Stimulated activated CD8-positive, alpha-beta memory T cell treated with anti-CD3 and anti-CD28 coated beads, Interleukin-4, amount 100 ng/mL, for 1 hour (primary cell): ENCODE data around the gene SLPI.

Source experiments
- DNase-seq, 2 donors: peaks; one replicate each; pipeline ENCODE4 v3.0.0-alpha.2; 2020; ENCODE audit warnings: low read depth in 2 of 2, low spot score in 1 of 2

Gene SLPI

GRCh38 chr20:45275338-45275737 lies 21.0 kb upstream of the SLPI start:
- no peak for DNase-seq

- DNase-seq, result no peak
These were observed 15.4 kb upstream of the SLPI start for GRCh38 chr20:45269754-45270270.

- no peak for DNase-seq
These were observed 14.7 kb upstream of the SLPI start for GRCh38 chr20:45269056-45269455.

- DNase-seq, result no peak
These were observed 14.2 kb upstream of the SLPI start for GRCh38 chr20:45268531-45268930.

- no peak for DNase-seq
These were observed 12.6 kb upstream of the SLPI start for GRCh38 chr20:45266977-45267376.

GRCh38 chr20:45263556-45264266 lies 9.3 kb upstream of the SLPI start:
- DNase-seq, result no peak

- DNase-seq, result no peak
These were observed 4.3 kb upstream of the SLPI start for GRCh38 chr20:45258664-45259063.

- DNase-seq, result no peak
These were observed 3.9 kb upstream of the SLPI start for GRCh38 chr20:45258259-45258658.

GRCh38 chr20:45257711-45258110 lies 3.3 kb upstream of the SLPI start:
- no peak for DNase-seq

- DNase-seq, result no peak
These were observed 2.8 kb upstream of the SLPI start for GRCh38 chr20:45257161-45257560.

GRCh38 chr20:45253261-45253660 lies 1.1 kb downstream of the SLPI start:
- no peak for DNase-seq

GRCh38 chr20:45251884-45252560 lies 2.3 kb downstream of the SLPI start:
- no peak for DNase-seq

- DNase-seq, result no peak
These were observed 5.8 kb downstream of the SLPI start for GRCh38 chr20:45248609-45249008.

- no peak for DNase-seq
These were observed 6.5 kb downstream of the SLPI start for GRCh38 chr20:45247865-45248264.

- DNase-seq, result no peak
These were observed 8.3 kb downstream of the SLPI start for GRCh38 chr20:45246109-45246508.

GRCh38 chr20:45238139-45238538 lies 16.2 kb downstream of the SLPI start:
- no peak for DNase-seq

GRCh38 chr20:45235995-45236394 lies 18.4 kb downstream of the SLPI start:
- no peak for DNase-seq

- DNase-seq, result no peak
These were observed 23.7 kb downstream of the SLPI start for GRCh38 chr20:45230631-45231030.

- no peak for DNase-seq
These were observed 24.9 kb downstream of the SLPI start for GRCh38 chr20:45229264-45230056.

- DNase-seq, result no peak
These were observed 28.1 kb downstream of the SLPI start for GRCh38 chr20:45226287-45226686.

- no peak for DNase-seq
These were observed 31.2 kb downstream of the SLPI start for GRCh38 chr20:45223136-45223535.

GRCh38 chr20:45221076-45221475 lies 33.3 kb downstream of the SLPI start, which contains the start of gene SEMG2:
TSS of gene SEMG2 (plus strand) at chr20:45221373. CDS start at chr20:45221390, 17 bp downstream.
- DNase-seq, result no peak
